Astrocyte (in vitro differentiated cells and primary cell): Measurements from ENCODE around the gene BLOC1S3. TPM values are rescaled to one million over a fixed set of nuclear protein-coding genes. Genes with fewer than 3 reads are reported as not detected.

ENCODE experiments used
- DNase-seq: peaks from one replicate; pipeline ENCODE4 v3.0.0-alpha.2; 2010; ENCODE audit warnings: low read depth
- FAIRE-seq: peaks from 2 replicates; lab custom pipeline; 2011; peaks lifted over from hg19 to GRCh38; lab: Jason Lieb, UNC
- H2AFZ ChIP-seq: 2 replicates; pipeline ENCODE4 v1.6.0; 2012; ENCODE audit warnings: low read depth, low read length, inconsistent platforms
- H3K27ac ChIP-seq: 2 replicates; pipeline ENCODE4 v1.5.1; 2011; ENCODE audit warnings: low read depth, low read length, inconsistent platforms
- H3K27me3 ChIP-seq: 2 replicates; pipeline ENCODE4 v1.6.0; 2011; ENCODE audit warnings: low read length, inconsistent platforms; ENCODE audit not compliant: insufficient read depth
- H3K36me3 ChIP-seq: 2 replicates; pipeline ENCODE4 v1.5.1; 2011; ENCODE audit warnings: low read length, inconsistent platforms; ENCODE audit not compliant: insufficient read depth
- H3K4me1 ChIP-seq: 2 replicates; pipeline ENCODE4 v1.5.1; 2011; ENCODE audit warnings: low read length, inconsistent platforms; ENCODE audit not compliant: insufficient read depth
- H3K4me2 ChIP-seq: 2 replicates; pipeline ENCODE4 v1.6.0; 2012; ENCODE audit warnings: low read length, inconsistent platforms
- H3K4me3 ChIP-seq: 2 replicates; pipeline ENCODE4 v1.5.1; 2011; ENCODE audit warnings: low read depth, mild to moderate bottlenecking, low read length, inconsistent platforms; ENCODE audit not compliant: insufficient read depth
- H3K79me2 ChIP-seq: 2 replicates; pipeline ENCODE4 v1.6.0; 2012; ENCODE audit warnings: mild to moderate bottlenecking, low read length, inconsistent platforms; ENCODE audit not compliant: insufficient read depth
- H3K9ac ChIP-seq: 2 replicates; pipeline ENCODE4 v1.6.0; 2012; ENCODE audit warnings: mild to moderate bottlenecking, low read length, inconsistent platforms
- H3K9me3 ChIP-seq: 2 replicates; pipeline ENCODE4 v1.5.1; 2012; ENCODE audit warnings: low read depth, mild to moderate bottlenecking, low read length, inconsistent platforms; ENCODE audit not compliant: insufficient read depth
- H4K20me1 ChIP-seq: 2 replicates; pipeline ENCODE4 v1.6.0; 2012; ENCODE audit warnings: low read length, inconsistent platforms; ENCODE audit not compliant: insufficient read depth
- H3K27ac Mint-ChIP-seq: one replicate; pipeline ENCODE4 v1.8.0; 2021; ENCODE audit warnings: mild to moderate bottlenecking, mixed read lengths; ENCODE audit not compliant: unreplicated experiment
- H3K27me3 Mint-ChIP-seq: one replicate; pipeline ENCODE4 v1.8.0; 2021; ENCODE audit warnings: low read depth, mixed read lengths; ENCODE audit not compliant: unreplicated experiment
- H3K36me3 Mint-ChIP-seq: one replicate; pipeline ENCODE4 v1.8.0; 2021; ENCODE audit warnings: low read depth, mixed read lengths; ENCODE audit not compliant: unreplicated experiment
- H3K4me1 Mint-ChIP-seq: one replicate; pipeline ENCODE4 v1.8.0; 2021; ENCODE audit warnings: low read depth, mixed read lengths; ENCODE audit not compliant: unreplicated experiment
- H3K4me3 Mint-ChIP-seq: one replicate; pipeline ENCODE4 v1.8.0; 2021; ENCODE audit warnings: mild to moderate bottlenecking, moderate library complexity, mixed read lengths; ENCODE audit not compliant: unreplicated experiment
- H3K9me3 Mint-ChIP-seq: one replicate; pipeline ENCODE4 v1.8.0; 2021; ENCODE audit warnings: mild to moderate bottlenecking, mixed read lengths; ENCODE audit not compliant: unreplicated experiment
- CTCF ChIP-seq: IDR thresholded peaks from 2 replicates; pipeline ENCODE4 v1.5.1; 2011; ENCODE audit warnings: low read depth, mild to moderate bottlenecking, inconsistent platforms, low read length, moderate library complexity; ENCODE audit not compliant: insufficient read depth
- EZH2 ChIP-seq: IDR thresholded peaks from 2 replicates; pipeline ENCODE4 v1.6.1; 2012; ENCODE audit warnings: mild to moderate bottlenecking, low read length, inconsistent platforms; ENCODE audit not compliant: insufficient read depth
- total RNA-seq: library from RNA; stranded (reverse); gene quantifications from 2 replicates; pipeline ENCODE4 v1.2.1, GENCODE V29; 2021

BLOC1S3 gene
- total RNA-seq, 1 donor from 2014 or later: 14.5 TPM

GRCh38 chr19:45159210-45159970 lies 19.2 kb upstream of the BLOC1S3 start:
- FAIRE-seq: no peak
- Mint-ChIP-seq H3K4me3 (no peak overlapping the region), H3K9me3 (peaks cover under 1% of the 10 kb centered on the region), H3K4me1 (peaks cover under 1% of the 10 kb centered on the region), H3K27me3 (peaks cover 27% of the 10 kb centered on the region), H3K27ac (no peak overlapping the region), H3K36me3 (peaks cover 7% of the 10 kb centered on the region)
- Histone ChIP-seq H3K79me2 (no peaks in the 10 kb centered on the region), H3K27ac (no peak overlapping the region), H3K4me1 (peaks cover 4% of the 10 kb centered on the region), H3K4me2 (no peak overlapping the region), H3K36me3 (no peaks in the 10 kb centered on the region), H3K9ac (no peak overlapping the region), H2AFZ (no peak overlapping the region), H4K20me1 (peaks cover 6% of the 10 kb centered on the region), H3K9me3 (no peaks in the 10 kb centered on the region), H3K27me3 (peaks cover 2% of the 10 kb centered on the region), H3K4me3 (no peak overlapping the region)
- no peak for DNase-seq
- TF ChIP-seq EZH2: no peak
- no peak for TF ChIP-seq CTCF

- Histone ChIP-seq H4K20me1 (peaks cover 4% of the 10 kb centered on the region), H3K9ac (no peak overlapping the region), H3K4me2 (no peak overlapping the region), H3K27ac (no peak overlapping the region), H3K4me1 (peaks cover 7% of the 10 kb centered on the region), H3K36me3 (no peaks in the 10 kb centered on the region), H3K4me3 (no peak overlapping the region), H3K79me2 (no peaks in the 10 kb centered on the region), H3K9me3 (no peaks in the 10 kb centered on the region), H3K27me3 (peaks cover 2% of the 10 kb centered on the region), H2AFZ (no peak overlapping the region)
- no peak for TF ChIP-seq EZH2
- TF ChIP-seq CTCF: no peak
- peaks cover 27% of the 10 kb centered on the region for H3K27me3 Mint-ChIP-seq
- no peaks in the 10 kb centered on the region for H3K9me3 Mint-ChIP-seq
- no peaks in the 10 kb centered on the region for H3K4me1 Mint-ChIP-seq
- peaks cover 6% of the 10 kb centered on the region for H3K36me3 Mint-ChIP-seq
- H3K4me3 Mint-ChIP-seq: no peak overlapping the region
- no peak for FAIRE-seq
- no peak for DNase-seq
- H3K27ac Mint-ChIP-seq: no peak overlapping the region
These were observed 18.6 kb upstream of the BLOC1S3 start for GRCh38 chr19:45159971-45160324.
